IPS DF 19.7 (cell line): ENCODE measurements around the gene FAIM.
"Not testable (repeated sequence)": the region's sequence is repeated elsewhere in the genome, so short reads cannot be mapped to it uniquely, and the experiment has no call there.

Experiments
- DNase-seq: peaks from one replicate; pipeline ENCODE4 v3.0.0-alpha.2; 2013; ENCODE audit warnings: low read depth, low spot score

FAIM gene

DNA sequence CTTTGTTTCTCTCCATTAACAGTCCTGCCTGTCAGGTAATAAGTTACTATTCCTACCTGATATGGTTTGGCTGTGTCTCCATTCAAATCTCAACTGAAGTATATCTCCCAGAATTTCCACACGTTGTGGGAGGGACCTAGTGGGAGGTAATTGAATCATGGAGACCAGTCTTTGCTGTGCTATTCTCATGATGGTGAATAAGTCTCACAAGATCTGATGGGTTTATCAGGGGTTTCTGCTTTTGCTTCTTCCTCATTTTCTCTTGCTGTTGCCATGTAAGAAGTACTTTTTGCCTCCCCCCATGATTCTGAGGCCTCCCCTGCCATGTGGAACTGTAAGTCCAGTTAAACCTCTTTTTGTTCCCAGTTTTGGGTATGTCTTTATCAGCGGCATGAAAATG, 6.9 kb upstream of the FAIM start:
- DNase-seq: not testable (repeated sequence)

DNA sequence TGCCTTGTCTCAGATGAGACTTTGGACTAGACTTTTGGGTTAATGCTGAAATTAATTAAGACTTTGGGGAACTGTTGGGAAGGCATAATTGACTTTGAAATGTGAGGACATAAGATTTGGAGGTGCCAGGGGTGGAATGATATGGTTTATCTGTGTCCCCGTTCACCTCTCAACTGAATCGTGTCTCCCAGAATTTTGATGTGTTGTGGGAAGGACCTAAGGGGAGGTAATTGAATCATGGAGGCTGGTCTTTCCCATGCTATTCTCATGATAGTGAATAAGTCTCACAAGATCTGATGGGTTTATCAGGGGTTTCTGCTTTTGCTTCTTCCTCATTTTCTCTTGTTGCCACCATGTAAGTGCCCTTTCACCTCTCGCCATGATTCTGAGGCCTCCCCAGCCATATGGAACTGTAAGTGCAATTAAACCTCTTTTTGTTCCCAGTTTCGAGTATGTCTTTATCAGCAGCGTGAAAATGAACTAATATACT, 4.4 kb upstream of the FAIM start:
- not testable (repeated sequence) for DNase-seq

- no peak for DNase-seq
Measured at GRCh38 chr3:138609898-138610266, 1.3 kb downstream of the FAIM start.

DNA sequence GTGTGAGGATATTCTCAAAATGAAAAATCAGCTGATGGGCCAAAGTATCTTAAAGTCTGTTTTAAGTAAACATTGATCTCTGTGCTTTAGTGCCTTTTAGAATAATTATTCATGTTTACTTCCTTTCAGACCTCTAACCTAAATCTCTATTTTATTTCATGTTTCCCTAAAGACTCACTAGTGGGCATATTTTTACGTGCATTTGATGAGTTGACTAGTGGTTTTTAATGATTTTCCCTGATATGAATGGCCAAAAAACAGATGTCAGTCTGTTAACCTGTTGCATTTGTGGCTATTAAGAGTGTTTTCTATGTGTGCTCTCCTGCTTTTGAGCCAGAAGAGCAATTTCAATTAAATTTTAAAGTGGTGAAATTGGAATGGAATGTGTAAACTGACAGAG, 6.9 kb downstream of the FAIM start:
- no peak for DNase-seq

DNA sequence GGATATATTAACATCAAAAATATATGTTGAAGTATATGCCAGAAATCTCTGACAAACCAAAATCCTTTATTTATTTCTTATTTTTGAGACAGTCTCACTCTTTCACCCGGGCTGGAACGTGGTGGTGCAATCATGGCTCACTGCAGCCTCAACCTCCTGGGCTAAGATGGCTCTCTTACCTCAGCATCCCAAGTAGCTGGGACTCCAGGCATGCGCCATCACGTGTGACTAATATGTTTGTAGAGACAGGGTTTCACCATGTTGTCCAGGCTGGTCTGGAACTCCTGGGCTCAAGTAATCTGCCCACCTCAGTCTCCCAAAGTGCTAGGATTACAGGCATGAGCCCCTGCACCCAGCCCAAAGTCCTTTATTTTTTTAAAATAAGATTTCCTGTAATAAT, 11.9 kb downstream of the FAIM start:
- DNase-seq: no peak

- DNase-seq: no peak
Measured at GRCh38 chr3:138624518-138624917, 15.9 kb downstream of the FAIM start.

DNA sequence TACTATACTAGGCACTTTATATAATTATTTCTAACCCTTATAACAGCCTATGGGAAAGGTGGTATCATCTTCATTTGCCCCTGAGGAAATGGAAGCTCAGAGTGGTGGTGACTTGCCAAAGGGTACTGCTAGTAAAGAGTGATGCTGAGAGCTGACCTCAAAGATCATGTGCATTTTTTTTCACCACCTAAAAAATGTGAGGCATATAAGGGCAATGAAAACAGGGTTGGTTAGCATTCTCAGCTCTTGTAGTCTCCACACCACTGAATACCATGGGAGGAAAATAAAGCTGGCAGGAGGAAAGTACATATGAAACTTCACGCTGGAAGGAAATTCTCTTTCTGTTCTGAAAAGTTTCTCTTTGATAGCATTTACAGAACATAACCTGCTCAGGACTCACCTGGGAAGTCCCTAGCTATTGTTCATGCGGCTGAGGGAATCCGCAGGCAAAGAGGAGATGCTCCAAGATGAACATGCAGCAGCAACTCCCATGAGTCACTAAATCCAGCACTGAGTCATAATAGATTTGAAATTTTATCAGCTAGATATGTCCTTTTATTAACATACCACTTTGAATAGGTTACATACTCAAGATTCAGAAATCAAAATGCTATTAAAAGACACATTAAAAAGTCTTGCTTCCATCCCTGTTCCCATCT, 17.3 kb downstream of the FAIM start:
- no peak for DNase-seq

DNA sequence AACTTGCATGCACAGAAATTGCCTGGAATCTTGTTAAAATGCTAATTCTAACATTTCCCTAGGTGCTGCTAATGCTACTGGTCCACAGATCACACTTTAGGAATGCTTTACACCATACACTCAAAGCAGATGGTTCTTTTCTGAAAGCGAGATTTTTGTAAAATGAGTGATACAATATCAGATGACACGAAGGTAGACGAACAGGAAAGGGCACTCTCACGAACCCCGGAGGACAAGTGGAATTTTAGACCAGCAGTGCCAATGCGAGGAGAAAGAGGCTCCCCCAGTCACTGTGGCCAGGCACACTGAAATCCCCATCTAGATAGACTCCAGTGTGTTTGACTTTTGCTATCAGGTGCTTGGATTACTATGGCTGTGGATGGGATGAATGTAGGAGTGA, 21.0 kb downstream of the FAIM start:
- DNase-seq: no peak

GRCh38 chr3:138638641-138639040, 30.1 kb downstream of the FAIM start:
- DNase-seq: no peak

GRCh38 chr3:138640537-138640936, 32.0 kb downstream of the FAIM start:
- no peak for DNase-seq

GRCh38 chr3:138642226-138642926, 33.8 kb downstream of the FAIM start:
- no peak for DNase-seq

- DNase-seq: no peak
Measured at GRCh38 chr3:138642927-138643253, 34.3 kb downstream of the FAIM start.

- no peak for DNase-seq
Measured at GRCh38 chr3:138646008-138646407, 37.4 kb downstream of the FAIM start.

DNA sequence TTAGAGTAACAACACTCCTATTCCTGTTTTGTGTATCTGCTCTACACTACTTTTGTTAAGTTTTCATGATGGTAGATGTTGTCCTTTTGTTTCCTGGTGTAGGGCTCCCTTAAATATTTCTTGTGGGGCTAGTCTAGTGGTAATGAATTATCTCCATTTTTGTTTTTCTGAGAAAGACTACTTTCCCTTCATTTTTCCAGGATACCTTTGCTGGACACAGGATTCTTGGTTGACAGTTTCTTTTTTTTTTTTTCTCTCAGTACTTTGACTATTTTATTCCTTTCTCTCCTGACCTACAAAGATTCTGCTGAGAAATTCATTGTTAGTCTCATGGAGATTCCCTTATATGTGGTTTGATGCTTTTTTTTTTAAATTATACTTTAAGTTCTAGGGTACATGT, 37.9 kb downstream of the FAIM start:
- DNase-seq: no peak

DNA sequence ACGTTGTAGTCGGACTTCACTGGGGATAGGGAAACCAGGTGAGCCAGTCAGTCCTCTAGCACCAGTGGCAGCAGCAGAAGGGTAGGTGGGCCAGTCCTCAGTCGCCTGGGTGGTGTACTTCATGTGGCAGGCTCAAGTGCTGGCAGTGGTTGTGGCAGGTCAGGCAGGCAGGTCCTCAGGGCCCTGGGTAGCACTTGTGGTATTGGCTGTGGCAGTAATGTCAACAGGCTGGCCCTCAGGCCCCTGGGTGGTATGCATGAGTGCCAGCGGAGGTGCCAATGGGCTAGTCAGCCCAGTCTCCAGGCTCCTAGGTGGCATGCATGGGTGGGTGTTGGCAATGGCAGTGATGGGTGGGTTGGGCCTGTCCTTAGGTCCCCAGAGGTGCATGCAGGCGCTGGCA, 40.6 kb downstream of the FAIM start:
- DNase-seq: no peak

- no peak for DNase-seq
Measured at GRCh38 chr3:138653567-138653966, 45.0 kb downstream of the FAIM start.

GRCh38 chr3:138657508-138657907, 48.9 kb downstream of the FAIM start:
- no peak for DNase-seq

GRCh38 chr3:138668107-138668506, 59.5 kb downstream of the FAIM start:
- no peak for DNase-seq

DNA sequence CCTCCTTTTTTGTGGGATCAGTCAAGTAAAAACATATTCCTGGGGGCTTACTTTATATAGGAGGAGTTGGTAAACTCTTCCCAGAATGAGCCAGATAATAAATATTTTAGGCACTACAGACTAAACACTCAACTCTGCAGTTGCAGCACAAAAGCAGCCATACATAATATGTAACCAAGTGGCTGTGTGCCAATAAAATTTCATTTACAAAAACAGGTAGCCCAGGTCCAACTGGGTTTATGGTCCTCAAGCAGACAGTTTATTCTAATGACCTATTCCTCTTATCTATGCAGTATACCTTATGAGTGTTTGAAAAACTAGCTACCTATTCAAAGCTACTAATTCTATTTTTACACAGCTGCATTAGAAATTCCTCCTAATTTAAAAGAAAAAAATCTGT, 61.8 kb downstream of the FAIM start:
- DNase-seq: no peak

DNA sequence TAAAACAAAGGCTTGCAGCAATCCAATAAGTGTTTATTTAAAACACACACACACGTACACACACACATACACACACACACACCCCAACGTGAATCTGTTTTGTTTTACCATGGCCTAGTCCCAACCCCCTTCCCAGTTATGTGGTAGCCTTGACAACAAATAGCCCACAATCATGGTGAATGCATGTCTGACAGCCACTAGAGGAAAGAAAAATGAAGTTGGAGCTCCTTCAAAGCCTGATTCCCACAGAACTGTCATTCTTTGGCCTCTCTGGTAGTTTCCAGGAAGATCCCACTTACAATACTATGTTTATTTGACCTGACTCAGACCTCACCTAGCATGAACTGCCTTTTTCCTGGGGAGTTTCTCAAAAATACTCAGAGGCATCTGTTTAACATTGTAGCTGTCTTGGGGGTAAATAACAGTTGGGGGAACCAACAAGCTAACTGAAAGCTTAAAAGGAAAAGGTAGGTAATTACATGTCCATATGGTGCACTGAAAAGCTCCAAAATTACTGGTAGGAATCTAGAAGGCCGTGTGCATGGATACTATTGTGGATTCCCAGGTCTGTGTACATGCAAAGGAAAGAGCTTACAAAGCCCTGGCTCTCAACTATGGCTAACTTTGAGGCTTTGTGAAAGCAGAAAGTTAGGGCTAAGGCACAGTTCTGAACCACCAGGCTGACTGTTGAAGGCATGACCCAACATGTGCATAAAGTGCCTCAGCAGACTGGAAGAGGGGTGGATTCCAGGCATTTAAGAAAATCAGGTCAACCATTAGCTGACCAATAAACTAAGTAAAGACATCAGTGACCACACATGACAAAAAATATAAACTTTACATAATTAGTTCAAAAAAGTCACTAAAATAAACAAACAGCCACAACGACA, 65.3 kb downstream of the FAIM start:
- DNase-seq: no peak

DNA sequence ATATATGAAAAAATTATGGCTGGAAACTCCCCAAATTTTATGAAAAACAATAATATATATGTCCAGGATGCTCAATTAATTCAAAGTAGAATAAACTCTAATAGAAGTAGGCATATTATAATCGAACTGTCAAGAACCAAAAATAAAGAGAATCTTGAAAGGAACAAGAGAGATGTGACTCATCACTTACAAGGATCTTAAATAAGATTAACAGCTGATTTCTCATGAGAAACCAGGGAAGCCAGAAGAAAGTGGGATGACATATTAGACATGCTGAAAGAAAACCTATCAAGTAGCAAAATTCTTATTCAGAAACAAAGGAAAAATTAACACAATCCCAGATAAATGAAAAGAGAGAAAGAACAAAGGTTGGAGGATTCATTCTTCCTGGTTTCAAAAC, 66.8 kb downstream of the FAIM start:
- DNase-seq: no peak

DNA sequence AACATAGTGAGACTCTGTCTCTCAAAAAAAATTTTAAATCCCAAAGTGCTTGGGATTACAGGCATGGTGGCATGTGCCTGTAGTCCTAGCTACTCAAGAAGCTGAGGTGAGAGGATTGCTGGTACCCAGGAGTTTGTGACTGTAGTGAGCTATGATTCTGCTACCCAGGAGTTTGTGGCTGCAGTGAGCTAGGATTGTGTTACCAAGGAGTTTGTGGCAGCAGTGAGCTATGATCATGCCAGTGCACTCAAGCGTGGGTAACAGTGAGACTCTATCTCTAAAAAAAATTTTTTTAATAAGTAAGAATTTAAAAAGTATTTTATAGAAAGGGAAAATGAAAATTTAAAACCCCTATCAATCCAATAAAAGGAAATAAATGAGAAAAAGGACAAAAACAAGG, 69.5 kb downstream of the FAIM start:
- no peak for DNase-seq
